Fibroblast of lung (primary cell): ENCODE data around the gene VPS50.

Experiments
- EZH2 ChIP-seq: IDR thresholded peaks from 2 replicates; pipeline ENCODE4 v1.5.1; 2012; ENCODE audit warnings: low read length, control low read depth, mild to moderate bottlenecking; ENCODE audit errors: missing control alignments
- TF ChIP-seq, protein P1 (sequence below), 2 donors: IDR thresholded peaks in 1 of 2; conservative IDR thresholded peaks in 1 of 2; 1 replicate in 1 of 2; 2 replicates in 1 of 2; pipeline ENCODE4 v1.5.1; 2011 to 2012; ENCODE audit warnings: low read length in 2 of 2, control low read depth in 1 of 2, inconsistent platforms in 1 of 2, low read depth in 1 of 2, mild to moderate bottlenecking in 1 of 2

DNA sequence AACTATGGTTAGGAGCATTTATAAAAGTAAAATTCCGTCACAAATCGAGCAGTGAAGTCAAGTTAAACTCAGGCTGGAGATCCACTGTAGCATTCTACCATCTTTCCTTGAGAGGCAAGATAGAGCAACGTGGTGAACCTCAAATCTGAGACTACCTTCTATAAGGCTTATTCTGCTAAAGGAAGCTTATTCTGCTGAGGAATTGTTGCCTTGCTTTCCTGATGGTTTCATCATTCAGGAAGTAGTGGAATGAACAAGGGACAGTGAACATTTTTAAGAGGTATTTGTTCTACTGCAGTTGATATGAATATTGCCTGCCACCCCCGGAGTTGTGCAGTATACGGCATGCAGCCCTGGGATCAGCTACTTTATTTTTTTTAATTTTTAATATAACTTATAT, 170.8 kb downstream of the VPS50 start:
- TF ChIP-seq, protein P1, sequence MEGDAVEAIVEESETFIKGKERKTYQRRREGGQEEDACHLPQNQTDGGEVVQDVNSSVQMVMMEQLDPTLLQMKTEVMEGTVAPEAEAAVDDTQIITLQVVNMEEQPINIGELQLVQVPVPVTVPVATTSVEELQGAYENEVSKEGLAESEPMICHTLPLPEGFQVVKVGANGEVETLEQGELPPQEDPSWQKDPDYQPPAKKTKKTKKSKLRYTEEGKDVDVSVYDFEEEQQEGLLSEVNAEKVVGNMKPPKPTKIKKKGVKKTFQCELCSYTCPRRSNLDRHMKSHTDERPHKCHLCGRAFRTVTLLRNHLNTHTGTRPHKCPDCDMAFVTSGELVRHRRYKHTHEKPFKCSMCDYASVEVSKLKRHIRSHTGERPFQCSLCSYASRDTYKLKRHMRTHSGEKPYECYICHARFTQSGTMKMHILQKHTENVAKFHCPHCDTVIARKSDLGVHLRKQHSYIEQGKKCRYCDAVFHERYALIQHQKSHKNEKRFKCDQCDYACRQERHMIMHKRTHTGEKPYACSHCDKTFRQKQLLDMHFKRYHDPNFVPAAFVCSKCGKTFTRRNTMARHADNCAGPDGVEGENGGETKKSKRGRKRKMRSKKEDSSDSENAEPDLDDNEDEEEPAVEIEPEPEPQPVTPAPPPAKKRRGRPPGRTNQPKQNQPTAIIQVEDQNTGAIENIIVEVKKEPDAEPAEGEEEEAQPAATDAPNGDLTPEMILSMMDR (conservative IDR thresholded peaks at IDR 0.05 in 1 of 2, IDR thresholded peaks at IDR 0.05 in 1 of 2; ENCODE audit: low read depth in 1 of 2, low read length in 2 of 2): no peak
- TF ChIP-seq EZH2: no peak
